HL-60 (cell line): ENCODE measurements around the gene MAP3K5.

Experiments
- DNase-seq, 2 experiments: peaks; one replicate each; pipeline ENCODE4 v3.0.0-alpha.2; 2010 to 2020; ENCODE audit warnings: low read depth in 1 of 2, low spot score in 1 of 2
- H3K27ac ChIP-seq: fragments of 250-450 bp; sonication (Bioruptor Pico); replicated peaks from 2 replicates; pipeline ENCODE4 v1.5.1; 2020; ENCODE audit warnings: mild to moderate bottlenecking, moderate library complexity
- H3K27me3 ChIP-seq: fragments of 250-450 bp; sonication (Bioruptor Pico); 2 replicates; pipeline ENCODE4 v1.5.1; 2021; ENCODE audit warnings: mild to moderate bottlenecking, moderate library complexity; ENCODE audit not compliant: insufficient read depth, poor library complexity, severe bottlenecking
- H3K4me3 ChIP-seq: replicated peaks from 2 replicates; pipeline ENCODE4 v1.5.1; 2011; ENCODE audit warnings: mild to moderate bottlenecking, control low read depth, low read length; ENCODE audit not compliant: insufficient read depth
- GABPA ChIP-seq: IDR thresholded peaks from 2 replicates; pipeline ENCODE4 v1.6.1; 2012; ENCODE audit warnings: low read depth
- POLR2AphosphoS5 ChIP-seq: IDR thresholded peaks from 2 replicates; pipeline ENCODE4 v1.6.1; 2012; ENCODE audit warnings: low read depth
- SPI1 ChIP-seq: IDR thresholded peaks from 2 replicates; pipeline ENCODE4 v1.6.1; 2012; ENCODE audit warnings: low read depth, mild to moderate bottlenecking, borderline replicate concordance
- TF ChIP-seq, protein P1 (sequence below): IDR thresholded peaks from one replicate; pipeline ENCODE4 v1.5.1; 2011; ENCODE audit warnings: low read length, control low read depth, inconsistent platforms; ENCODE audit not compliant: insufficient read depth
- TF ChIP-seq, protein P2 (sequence below): IDR thresholded peaks from 2 replicates; pipeline ENCODE4 v1.6.1; 2012; ENCODE audit warnings: low read depth; ENCODE audit not compliant: insufficient replicate concordance

MAP3K5 gene

DNA sequence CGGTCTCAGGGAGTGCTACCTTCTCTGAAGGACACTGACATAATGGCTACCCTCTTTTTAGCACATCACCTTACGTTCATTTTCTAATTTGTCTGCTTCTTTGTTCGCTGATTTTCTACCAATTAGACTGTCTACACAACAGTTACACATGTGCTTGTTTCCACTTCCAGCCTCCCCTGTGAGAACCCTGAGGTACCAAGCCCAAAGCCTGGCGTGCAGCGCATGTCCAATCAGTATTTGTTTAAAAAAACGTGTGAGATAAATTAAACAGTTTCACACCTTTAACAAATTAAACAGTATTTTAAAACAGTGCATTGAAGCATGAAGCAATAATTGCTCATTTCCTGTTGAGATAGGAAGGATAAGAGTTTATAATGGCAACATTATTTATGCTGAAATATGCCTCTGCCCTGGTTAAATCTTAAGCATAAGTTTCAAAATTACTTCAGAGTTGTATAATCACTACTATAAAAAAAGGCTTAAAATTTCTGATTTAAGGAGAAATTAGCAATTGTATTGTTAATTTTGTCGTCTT is 88.9 kb downstream of the MAP3K5 start:
- Histone ChIP-seq H3K27me3 (no peaks in the 10 kb centered on the region), H3K4me3 (no peak overlapping the region), H3K27ac (no peak overlapping the region)
- DNase-seq = no peak
- TF ChIP-seq SPI1 (no peak), POLR2AphosphoS5 (no peak), GABPA (no peak)
- TF ChIP-seq, protein P1, sequence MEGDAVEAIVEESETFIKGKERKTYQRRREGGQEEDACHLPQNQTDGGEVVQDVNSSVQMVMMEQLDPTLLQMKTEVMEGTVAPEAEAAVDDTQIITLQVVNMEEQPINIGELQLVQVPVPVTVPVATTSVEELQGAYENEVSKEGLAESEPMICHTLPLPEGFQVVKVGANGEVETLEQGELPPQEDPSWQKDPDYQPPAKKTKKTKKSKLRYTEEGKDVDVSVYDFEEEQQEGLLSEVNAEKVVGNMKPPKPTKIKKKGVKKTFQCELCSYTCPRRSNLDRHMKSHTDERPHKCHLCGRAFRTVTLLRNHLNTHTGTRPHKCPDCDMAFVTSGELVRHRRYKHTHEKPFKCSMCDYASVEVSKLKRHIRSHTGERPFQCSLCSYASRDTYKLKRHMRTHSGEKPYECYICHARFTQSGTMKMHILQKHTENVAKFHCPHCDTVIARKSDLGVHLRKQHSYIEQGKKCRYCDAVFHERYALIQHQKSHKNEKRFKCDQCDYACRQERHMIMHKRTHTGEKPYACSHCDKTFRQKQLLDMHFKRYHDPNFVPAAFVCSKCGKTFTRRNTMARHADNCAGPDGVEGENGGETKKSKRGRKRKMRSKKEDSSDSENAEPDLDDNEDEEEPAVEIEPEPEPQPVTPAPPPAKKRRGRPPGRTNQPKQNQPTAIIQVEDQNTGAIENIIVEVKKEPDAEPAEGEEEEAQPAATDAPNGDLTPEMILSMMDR = no peak
- TF ChIP-seq, protein P2, sequence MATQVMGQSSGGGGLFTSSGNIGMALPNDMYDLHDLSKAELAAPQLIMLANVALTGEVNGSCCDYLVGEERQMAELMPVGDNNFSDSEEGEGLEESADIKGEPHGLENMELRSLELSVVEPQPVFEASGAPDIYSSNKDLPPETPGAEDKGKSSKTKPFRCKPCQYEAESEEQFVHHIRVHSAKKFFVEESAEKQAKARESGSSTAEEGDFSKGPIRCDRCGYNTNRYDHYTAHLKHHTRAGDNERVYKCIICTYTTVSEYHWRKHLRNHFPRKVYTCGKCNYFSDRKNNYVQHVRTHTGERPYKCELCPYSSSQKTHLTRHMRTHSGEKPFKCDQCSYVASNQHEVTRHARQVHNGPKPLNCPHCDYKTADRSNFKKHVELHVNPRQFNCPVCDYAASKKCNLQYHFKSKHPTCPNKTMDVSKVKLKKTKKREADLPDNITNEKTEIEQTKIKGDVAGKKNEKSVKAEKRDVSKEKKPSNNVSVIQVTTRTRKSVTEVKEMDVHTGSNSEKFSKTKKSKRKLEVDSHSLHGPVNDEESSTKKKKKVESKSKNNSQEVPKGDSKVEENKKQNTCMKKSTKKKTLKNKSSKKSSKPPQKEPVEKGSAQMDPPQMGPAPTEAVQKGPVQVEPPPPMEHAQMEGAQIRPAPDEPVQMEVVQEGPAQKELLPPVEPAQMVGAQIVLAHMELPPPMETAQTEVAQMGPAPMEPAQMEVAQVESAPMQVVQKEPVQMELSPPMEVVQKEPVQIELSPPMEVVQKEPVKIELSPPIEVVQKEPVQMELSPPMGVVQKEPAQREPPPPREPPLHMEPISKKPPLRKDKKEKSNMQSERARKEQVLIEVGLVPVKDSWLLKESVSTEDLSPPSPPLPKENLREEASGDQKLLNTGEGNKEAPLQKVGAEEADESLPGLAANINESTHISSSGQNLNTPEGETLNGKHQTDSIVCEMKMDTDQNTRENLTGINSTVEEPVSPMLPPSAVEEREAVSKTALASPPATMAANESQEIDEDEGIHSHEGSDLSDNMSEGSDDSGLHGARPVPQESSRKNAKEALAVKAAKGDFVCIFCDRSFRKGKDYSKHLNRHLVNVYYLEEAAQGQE = no peak

DNA sequence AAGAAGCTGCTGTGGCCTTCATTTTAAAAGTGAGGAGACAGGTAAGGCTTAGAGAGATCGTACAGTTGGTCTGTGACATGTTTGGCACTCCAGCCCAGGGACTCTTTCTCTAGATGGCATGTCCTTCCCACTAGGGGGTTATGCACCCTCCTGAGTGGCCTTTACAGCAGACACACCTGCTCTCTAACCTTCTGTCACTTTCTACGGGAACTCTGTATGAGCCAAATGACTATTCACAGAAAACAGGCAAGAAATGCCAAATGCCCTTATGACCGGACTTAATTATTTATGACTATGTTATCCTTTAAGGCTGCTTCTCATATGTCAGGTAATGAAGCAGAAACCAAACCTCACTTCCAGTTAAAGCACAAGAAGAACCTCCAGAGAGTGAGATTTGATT is 91.2 kb downstream of the MAP3K5 start:
- Histone ChIP-seq H3K4me3 (no peak overlapping the region), H3K27ac (no peak overlapping the region), H3K27me3 (no peaks in the 10 kb centered on the region)
- DNase-seq = no peak
- TF ChIP-seq, protein P2 = no peak
- TF ChIP-seq GABPA (no peak), SPI1 (no peak), POLR2AphosphoS5 (no peak)
- TF ChIP-seq, protein P1 = no peak

DNA sequence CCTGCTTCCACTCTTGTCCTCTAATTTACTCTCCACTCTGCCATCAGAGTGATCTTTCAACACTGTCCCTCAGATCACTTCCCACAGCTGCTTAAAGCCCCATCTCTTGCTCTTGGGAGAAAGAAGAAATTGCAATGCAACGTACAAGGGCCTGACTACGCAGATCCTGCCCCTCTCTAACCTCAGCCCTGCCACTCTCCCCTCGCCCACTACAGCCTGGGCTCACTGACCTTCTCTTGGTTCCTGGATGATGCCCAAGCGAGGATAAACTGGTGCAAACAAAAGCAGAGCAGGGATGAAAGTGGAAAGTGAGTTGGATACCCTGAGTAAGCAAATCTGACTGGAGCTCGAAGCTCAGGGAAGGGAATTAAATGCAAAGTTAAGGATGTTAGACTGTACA is 92.9 kb downstream of the MAP3K5 start:
- Histone ChIP-seq H3K4me3 (no peak overlapping the region), H3K27me3 (no peaks in the 10 kb centered on the region), H3K27ac (no peak overlapping the region)
- no peak for TF ChIP-seq SPI1
- TF ChIP-seq GABPA = no peak
- TF ChIP-seq, protein P2 = no peak
- TF ChIP-seq POLR2AphosphoS5 = no peak
- TF ChIP-seq, protein P1 = no peak
- no peak for DNase-seq
